ENCODE results near the gene PSMB1.
"Not testable (repeated sequence)": the region's sequence is repeated elsewhere in the genome, so short reads cannot be mapped to it uniquely, and the experiment has no call there.

The PSMB1 gene

GRCh38 chr6:170502268-170502667 is 50.8 kb downstream of the PSMB1 start:
- not testable (repeated sequence) for DNase-seq

GRCh38 chr6:170500955-170501590 is 52.0 kb downstream of the PSMB1 start:
- no peak for DNase-seq

GRCh38 chr6:170497841-170498301 is 55.2 kb downstream of the PSMB1 start:
- no peak for DNase-seq

- no peak for DNase-seq
Measured at GRCh38 chr6:170493354-170493753, 59.8 kb downstream of the PSMB1 start.

GRCh38 chr6:170490259-170490658 is 62.8 kb downstream of the PSMB1 start:
- DNase-seq = no peak

- no peak for DNase-seq
Measured at GRCh38 chr6:170489836-170490235, 63.3 kb downstream of the PSMB1 start.

GRCh38 chr6:170487707-170488329 is 65.3 kb downstream of the PSMB1 start:
- no peak for DNase-seq

GRCh38 chr6:170485159-170485558 is 67.9 kb downstream of the PSMB1 start:
- DNase-seq = no peak

All from DMS 273 treated with DMSO at 0.1 percent for 48 hours (cell line).